ENCODE results near the gene DMBX1. TPM values are rescaled to one million over a fixed set of nuclear protein-coding genes. Genes with fewer than 3 reads are reported as not detected.

DMBX1 gene
- total and polyA plus RNA-seq, 9 of the 15 experiments (the other 6 are each of a cell fraction or from before 2014, with no cell fraction given) = 0.25 to 4.3 (median 1.0) TPM

- no peak overlapping the region for H3K4me2 ChIP-seq (ENCODE audit: insufficient read depth, low read length)
- H3K9me3 ChIP-seq (replicated peaks; ENCODE audit: control insufficient read depth, insufficient read depth, low read depth, low read length) = no peaks in the 10 kb centered on the region
- H4K20me1 ChIP-seq (replicated peaks; ENCODE audit: control insufficient read depth, insufficient read depth, low read length) = no peaks in the 10 kb centered on the region
- H3K9ac ChIP-seq (ENCODE audit: insufficient read depth in 1 of 2, low read depth in 2 of 2, low read length in 2 of 2) = peak overlapping the region in 1 of 2 experiments; percentile 5; a peak in 1 of 4 replicates
- no peak overlapping the region for H2AFZ ChIP-seq (ENCODE audit: low read depth, low read length)
- no peaks in the 10 kb centered on the region for H3K36me3 ChIP-seq (ENCODE audit: control insufficient read depth, insufficient read depth, low read length)
- BruUV-seq (replicated peaks) = no TSS peak
- H3K4me3 ChIP-seq = no peak overlapping the region
- DNase-seq (ENCODE audit: extremely low read depth in 1 of 4, low spot score in 3 of 4) = no peak
- intact Hi-C loops (cut with micrococcal nuclease) = no loop called here
- 70% methylated on average over 5 of the region's 5 CpGs for WGBS (ENCODE audit: insufficient coverage, low coverage, missing lambda C conversion rate)
- in situ Hi-C loops (cut with MboI) = loop anchor here (5.0 kb wide), 2 partner anchors 48 to 78 kb away; no protein-coding TSS in a partner anchor
- no peaks in the 10 kb centered on the region for H3K79me2 ChIP-seq (ENCODE audit: control insufficient read depth, insufficient read depth, low read length)
- H3K27ac ChIP-seq (ENCODE audit: extremely low read depth, low read depth, low read length) = no peak overlapping the region
- no peak for ATAC-seq
- H3K4me1 ChIP-seq (replicated peaks in 1 of 2; ENCODE audit: control insufficient read depth in 2 of 2, insufficient read depth in 2 of 2, low read length in 2 of 2) = peaks cover 74 to 77% of the 10 kb centered on the region in 2 experiments
- TF ChIP-seq KDM5B (IDR thresholded peaks at IDR 0.05; ENCODE audit: insufficient replicate concordance, low read depth, low read length) = peak; percentile 4
- TF ChIP-seq TARDBP (IDR thresholded peaks at IDR 0.05) = no peak
- no peak for TF ChIP-seq ATF1 (CRISPR knock-in tag; IDR thresholded peaks at IDR 0.05)
- TF ChIP-seq ATF1 (tag; IDR thresholded peaks at IDR 0.05) = no peak
- no peak for TF ChIP-seq PATZ1 (CRISPR knock-in tag; IDR thresholded peaks at IDR 0.05; ENCODE audit: borderline replicate concordance)
- no peak for TF ChIP-seq ZBTB17 (CRISPR knock-in tag; IDR thresholded peaks at IDR 0.05)
- no peak for TF ChIP-seq MXI1 (IDR thresholded peaks at IDR 0.05; ENCODE audit: low read depth, low read length)
- TF ChIP-seq FOXA3 (CRISPR knock-in tag; conservative IDR thresholded peaks at IDR 0.05 in 1 of 2, IDR thresholded peaks at IDR 0.05 in 1 of 2) = 0 out of 4 replicates have a peak, but pooled peaks of 1 of the 2 experiments have one; percentile 6
- TF ChIP-seq ZNF347 (CRISPR knock-in tag; IDR thresholded peaks at IDR 0.05; ENCODE audit: low read depth) = no peak
- TF ChIP-seq ZNF740 (CRISPR knock-in tag; IDR thresholded peaks at IDR 0.05) = peak; percentile 92
- no peak for TF ChIP-seq ZNF740 (tag; IDR thresholded peaks at IDR 0.05)
- TF ChIP-seq CBFB (CRISPR knock-in tag; IDR thresholded peaks at IDR 0.05) = 0 out of 2 replicates have a peak, but pooled peaks have one; percentile 31
- no peaks in the 10 kb centered on the region for H3K27me3 ChIP-seq (ENCODE audit: control insufficient read depth in 2 of 2, insufficient read depth in 2 of 2, low read length in 2 of 2)
- H3K9me1 ChIP-seq (ENCODE audit: control insufficient read depth, insufficient read depth, low read length) = peaks cover 4% of the 10 kb centered on the region
- no peak for FAIRE-seq
- ChIA-PET POLR2A (no interaction called here), CTCF (ENCODE audit: low intra/inter-chr PET ratio) (interaction anchor here (6.0 kb wide), 1 partner anchor 46 kb away, joined by 137 read pairs; no protein-coding TSS in a partner anchor)
These were observed 35.2 kb downstream of the DMBX1 start for GRCh38 chr1:46524843-46525242.
